8988T (cell line): ENCODE results near the gene BMF.
"Not testable (repeated sequence)": the region's sequence is repeated elsewhere in the genome, so short reads cannot be mapped to it uniquely, and the experiment has no call there.

Experiments used
- DNase-seq: peaks from one replicate; pipeline ENCODE4 v3.0.0; 2011

BMF gene

DNA sequence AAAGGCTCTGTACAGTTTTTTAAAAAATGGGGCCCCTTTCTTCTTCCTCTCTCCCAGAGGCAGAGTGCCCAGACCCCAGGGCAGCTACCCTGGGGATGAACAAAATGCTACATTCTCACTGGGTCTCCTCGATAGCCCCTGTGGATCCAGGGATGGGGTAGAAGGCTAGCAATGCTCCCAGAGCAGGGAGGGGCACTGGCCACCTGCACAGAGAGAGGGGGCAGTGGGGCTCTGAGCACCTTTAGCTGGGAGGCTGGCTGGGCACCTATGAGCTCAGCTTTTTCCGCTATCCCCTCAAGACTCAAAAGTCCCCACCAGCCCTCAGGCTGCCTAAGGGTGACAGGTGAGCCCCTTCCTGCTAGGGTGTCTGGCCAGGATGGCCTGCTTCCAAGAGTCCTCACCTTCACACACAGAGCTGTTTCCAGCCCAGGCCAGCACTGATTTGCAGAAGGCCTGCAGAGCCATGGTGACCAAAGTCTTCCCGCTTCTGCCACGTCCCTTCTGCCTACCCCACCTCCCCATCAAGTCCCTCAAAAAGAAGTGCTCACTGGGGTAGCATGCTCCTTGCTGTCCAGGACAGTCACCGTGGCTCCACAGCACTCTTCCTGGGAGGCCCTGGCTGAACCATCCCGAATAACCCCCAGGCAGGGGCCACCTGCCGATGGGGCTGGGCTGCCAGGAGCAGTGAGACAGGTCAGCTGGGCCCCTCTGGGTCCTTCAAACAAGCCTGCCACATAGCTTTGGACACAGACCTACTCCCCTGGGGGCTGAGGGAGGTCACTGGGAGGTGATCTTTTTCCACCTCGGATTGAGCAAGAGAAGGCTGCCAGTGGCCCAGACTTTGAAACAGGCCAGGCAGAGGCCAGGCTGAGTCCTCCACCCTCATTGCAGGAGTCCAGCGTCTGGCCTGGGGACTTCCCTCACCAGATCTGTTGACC, 20.4 kb downstream of the BMF start:
- DNase-seq = no peak

GRCh38 chr15:40087068-40087810, 21.4 kb downstream of the BMF start:
- no peak for DNase-seq

DNA sequence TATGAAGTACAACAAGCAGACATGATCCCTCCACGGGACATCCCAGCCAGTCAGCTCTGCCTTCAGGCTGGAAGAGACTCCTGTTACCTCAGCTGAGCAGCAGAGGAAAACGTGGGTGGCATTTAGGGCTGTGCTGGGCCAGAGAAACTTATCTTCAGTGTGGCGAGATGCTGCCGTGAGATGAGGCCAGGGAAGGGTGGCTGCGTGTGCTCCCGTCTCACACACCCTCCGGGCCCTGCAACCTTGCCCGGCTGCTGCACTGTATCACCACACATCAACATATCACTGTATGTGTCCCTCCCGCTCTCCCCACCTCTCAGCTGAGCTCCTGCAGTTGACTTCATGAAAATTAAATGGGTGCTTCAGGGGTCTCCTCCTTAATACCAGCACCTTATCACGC, 23.4 kb downstream of the BMF start:
- DNase-seq = no peak

DNA sequence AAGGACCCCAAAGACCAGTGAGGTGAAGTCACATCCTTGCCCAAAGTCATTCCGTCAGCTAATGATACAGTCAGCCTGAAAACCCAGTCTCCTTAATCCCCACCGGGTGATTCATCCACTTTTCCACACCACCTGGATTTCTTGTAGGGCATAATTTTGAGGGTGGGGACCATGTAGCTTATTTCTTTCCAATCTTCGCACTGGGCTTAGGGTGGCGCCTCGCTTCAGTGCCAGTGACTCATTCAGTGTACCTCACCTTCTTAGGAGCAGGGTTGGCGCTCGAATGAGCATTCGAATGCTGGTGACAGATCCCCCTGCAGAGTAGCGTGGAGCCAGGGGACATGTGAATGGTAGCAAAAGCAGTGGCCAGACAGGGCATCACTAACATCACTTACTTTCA, 24.0 kb downstream of the BMF start:
- DNase-seq = no peak

GRCh38 chr15:40082195-40082883, 26.3 kb downstream of the BMF start:
- DNase-seq = no peak

GRCh38 chr15:40081691-40082194, 26.9 kb downstream of the BMF start:
- no peak for DNase-seq

GRCh38 chr15:40080847-40081246, 27.8 kb downstream of the BMF start:
- DNase-seq = no peak

GRCh38 chr15:40080104-40080503, 28.6 kb downstream of the BMF start:
- no peak for DNase-seq

GRCh38 chr15:40079456-40079855, 29.2 kb downstream of the BMF start:
- DNase-seq = no peak

DNA sequence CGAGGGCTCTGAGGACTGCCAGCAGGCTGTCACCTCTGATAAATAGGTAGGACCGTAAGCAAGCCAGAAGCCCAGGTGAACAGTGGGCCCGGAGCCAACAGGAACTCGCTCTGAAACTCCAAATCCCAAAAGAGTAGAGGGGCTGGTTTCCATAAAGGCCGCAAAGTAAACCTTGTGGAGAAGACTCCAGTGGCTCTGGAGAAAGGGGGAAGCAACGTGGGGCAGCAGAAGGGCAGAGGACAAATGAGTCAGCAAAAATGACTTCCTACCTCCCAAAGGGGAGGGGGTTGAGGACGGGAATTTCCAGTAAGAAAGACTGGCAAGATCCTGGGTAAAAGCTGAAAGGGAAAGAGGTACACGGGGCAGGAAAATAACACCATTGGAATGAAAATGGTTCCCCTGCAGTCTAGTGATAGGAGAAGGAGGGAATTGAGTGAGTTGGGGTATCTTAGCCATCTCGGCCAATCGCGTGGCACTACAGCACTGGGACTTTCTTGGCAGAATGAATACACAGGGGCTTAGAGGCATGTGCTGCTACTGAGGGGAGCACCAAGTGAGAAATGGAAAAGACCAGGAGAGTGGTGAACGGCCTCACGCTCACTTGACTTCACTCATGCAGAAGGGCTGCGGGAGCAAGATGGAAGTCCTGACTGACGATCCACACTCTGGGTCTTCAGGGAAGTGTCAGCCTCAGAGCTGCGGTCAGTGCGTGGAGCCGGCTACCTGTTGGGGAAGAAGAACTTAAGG, 33.2 kb downstream of the BMF start:
- DNase-seq = no peak

GRCh38 chr15:40074656-40075055, 34.0 kb downstream of the BMF start:
- not testable (repeated sequence) for DNase-seq

DNA sequence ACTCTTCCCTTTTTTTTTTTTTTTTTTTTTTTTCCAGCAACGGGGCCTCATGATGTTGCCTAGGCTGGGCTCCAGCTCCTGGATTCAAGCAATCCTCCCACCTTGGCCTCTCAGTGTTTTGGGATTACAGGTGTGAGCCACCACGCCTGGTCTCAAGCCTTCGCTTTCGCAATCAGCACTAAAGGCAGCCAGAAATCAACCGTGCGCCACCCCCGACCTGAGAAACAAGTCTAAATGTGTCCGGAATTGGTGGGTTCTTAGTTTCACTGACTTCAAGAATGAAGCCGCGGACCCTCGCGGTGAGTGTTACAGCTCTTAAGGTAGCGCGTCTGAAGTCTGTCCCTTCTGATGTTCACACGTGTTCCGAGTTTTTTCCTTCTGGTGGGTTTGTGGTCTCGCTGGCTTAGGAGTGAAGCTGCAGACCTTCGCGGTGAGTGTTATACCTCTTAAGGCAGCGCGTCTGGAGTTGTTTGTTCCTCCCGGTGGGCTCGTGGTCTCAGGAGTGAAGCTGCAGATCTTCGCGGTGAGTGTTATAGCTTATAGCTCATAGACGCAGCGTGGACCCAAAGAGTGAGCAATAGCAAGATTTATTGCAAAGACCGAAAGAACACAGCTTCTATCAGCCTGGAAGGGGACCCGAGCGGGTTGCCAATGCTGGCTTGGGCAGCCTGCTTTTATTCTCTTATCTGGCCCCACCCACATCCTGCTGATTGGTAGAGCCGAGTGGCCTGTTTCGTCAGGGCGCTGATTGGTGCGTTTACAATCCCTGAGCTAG, 34.8 kb downstream of the BMF start:
- not testable (repeated sequence) for DNase-seq

DNA sequence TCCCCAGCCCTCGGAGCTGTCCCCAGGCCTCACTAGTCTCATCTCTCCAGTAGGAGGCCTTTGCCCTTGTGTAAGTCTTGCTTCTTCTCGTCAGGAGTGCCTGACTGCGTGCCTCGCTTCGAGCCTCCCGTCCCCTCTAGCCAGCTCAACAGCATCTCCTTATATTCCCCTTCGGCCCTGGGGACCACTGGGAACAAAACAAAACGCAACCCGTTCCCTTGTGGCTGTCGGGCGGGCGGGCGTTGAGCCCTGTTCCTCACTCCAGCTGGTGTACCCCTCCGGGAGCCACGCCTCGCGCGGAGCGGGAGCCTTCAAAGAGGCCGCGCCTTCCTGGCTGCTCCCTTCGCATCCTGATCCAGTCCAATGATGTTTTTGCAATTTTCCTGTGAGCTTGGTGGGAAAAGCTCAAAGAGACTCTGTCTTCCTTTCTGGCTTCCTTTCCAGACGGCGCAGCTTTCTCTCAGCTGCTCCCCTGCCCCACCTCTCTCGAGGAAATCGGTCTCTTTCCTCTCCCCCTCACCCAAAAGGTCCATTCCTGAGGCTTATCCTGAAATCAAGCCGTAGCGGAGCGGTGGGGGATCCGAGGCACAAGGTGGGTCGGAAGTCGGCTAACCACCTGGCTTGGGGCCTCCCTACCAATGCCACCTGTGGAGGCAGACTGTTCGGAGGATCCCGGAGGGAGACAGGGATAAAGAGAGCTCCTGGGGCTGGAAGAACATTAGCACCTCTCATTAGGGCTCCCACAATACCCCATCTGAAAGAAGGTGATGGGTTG, 36.3 kb downstream of the BMF start:
- no peak for DNase-seq

GRCh38 chr15:40070608-40071218, 38.0 kb downstream of the BMF start:
- DNase-seq = no peak

DNA sequence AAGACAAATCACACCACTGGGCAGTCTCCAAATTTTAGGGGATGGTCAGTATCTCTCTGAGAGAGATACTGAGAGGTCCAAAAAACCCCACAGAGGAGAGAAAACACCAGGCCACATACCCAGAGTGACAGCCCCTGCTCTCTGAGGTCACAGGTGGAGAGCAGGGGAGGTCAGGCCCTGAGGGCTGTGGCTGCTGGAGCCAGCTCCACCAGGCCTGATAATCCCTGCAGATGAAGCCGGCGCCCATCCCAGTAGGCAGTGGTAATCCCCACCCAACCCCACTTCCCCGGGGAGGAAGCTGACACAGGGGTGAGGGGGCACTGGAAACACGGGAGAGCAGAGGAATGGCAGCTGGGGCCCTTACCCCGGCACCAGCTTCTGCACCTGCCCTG, 38.5 kb downstream of the BMF start:
- DNase-seq = no peak

- peak; percentile 66 for DNase-seq
These were observed 39.2 kb downstream of the BMF start for GRCh38 chr15:40069178-40070165.

DNA sequence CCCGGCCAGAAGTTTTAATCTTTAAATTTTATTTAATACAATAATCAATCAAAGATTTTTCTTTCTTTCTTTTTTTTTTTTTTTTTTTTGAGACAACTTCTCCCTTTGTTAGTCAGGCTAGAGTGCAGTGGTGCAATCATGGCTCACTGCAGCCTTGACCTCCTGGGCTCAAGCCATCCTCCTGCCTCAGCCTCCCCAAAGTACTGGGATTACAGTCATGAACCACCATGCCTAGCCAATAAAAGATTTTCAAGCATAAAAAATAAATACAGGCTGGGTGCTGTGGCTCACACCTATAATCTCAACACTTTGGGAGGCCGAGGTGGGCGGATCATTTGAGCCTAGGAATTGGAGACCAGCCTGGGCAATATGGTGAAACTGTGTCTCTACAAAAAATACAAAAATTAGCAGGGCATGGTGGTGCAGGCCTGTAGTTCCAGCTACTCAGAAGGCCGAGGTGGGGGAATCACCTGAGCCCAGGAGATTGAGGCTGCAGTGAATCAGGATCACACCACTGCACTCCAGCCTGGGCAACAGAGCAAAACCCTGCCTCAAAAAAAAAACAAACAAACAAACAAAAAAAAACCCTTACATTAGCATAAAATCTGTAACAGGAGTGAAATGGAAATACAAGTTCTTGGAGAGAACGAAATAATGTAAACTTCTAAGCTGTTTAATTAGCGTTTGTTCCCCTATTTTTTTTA, 40.6 kb downstream of the BMF start:
- DNase-seq = no peak

DNA sequence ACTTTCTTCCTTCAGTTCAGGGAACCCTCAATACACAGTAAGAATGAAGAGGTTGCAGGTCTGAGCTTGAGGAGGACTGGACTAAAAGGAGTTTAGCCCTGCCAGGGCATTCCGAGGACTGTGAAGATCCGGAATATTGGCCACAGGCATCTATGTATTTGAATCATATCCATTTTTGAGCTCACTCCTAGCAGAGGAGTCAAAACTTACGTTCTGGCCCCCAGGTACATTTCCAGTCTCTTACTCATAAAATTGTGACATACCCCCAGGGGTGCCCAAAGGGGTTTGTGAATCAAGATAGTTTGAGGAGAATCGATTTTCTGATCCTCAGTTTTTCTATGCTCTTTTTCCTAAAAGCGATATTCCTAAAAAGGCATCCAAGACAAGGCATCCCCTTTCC, 42.1 kb downstream of the BMF start:
- no peak for DNase-seq

GRCh38 chr15:40065166-40065565, 43.5 kb downstream of the BMF start:
- DNase-seq = no peak
